Measurements from ENCODE around the gene PCNA.

DNA sequence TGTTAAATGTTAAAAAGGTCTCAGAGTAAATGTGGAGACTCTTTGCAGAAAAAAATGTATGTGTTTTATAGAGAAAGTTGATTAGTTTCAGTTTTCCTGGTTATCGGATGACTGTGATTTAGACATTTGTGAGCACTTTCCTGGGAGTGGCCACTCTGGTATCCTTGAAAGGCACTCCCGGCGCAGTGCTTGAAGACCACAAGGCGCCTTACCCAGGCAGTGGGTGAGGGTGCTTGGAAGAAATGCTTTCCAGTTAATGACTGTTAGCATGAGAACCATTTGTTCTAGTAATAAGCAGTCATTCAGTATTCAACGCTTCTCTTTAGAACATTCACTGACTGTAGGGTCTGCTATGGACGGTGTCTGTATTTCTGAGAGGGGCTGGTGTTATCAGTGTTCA, 14.2 kb upstream of the PCNA start:
- TF ChIP-seq, protein P1, sequence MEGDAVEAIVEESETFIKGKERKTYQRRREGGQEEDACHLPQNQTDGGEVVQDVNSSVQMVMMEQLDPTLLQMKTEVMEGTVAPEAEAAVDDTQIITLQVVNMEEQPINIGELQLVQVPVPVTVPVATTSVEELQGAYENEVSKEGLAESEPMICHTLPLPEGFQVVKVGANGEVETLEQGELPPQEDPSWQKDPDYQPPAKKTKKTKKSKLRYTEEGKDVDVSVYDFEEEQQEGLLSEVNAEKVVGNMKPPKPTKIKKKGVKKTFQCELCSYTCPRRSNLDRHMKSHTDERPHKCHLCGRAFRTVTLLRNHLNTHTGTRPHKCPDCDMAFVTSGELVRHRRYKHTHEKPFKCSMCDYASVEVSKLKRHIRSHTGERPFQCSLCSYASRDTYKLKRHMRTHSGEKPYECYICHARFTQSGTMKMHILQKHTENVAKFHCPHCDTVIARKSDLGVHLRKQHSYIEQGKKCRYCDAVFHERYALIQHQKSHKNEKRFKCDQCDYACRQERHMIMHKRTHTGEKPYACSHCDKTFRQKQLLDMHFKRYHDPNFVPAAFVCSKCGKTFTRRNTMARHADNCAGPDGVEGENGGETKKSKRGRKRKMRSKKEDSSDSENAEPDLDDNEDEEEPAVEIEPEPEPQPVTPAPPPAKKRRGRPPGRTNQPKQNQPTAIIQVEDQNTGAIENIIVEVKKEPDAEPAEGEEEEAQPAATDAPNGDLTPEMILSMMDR (IDR thresholded peaks at IDR 0.05) = no peak
- no peak for TF ChIP-seq POLR2A (IDR thresholded peaks at IDR 0.05)

All from uterus (tissue), 2 donors.